T-helper 17 cell (primary cell): ENCODE data around the gene GSC2. TPM values are rescaled to one million over a fixed set of nuclear protein-coding genes. Genes with fewer than 3 reads are reported as not detected.

ENCODE experiments used
- ATAC-seq: fragments of 150-1000 bp; cut with Tn5 transposase; 2 replicates; pipeline ENCODE4 v1.10.0; 2021; ENCODE audit warnings: mild to moderate bottlenecking, moderate library complexity
- DNase-seq, 3 donors: peaks; one replicate each; pipeline versions ENCODE4 v3.0.0 to v3.0.0-alpha.2; 2020 to 2021
- H3K9me3 ChIP-seq: one replicate; pipeline ENCODE4 v1.7.0; 2013; ENCODE audit warnings: low read length, mild to moderate bottlenecking; ENCODE audit not compliant: control insufficient read depth, poor library complexity, severe bottlenecking
- H3K27ac Mint-ChIP-seq: one replicate; pipeline ENCODE4 v1.8.0; 2022; ENCODE audit warnings: mild to moderate bottlenecking, moderate library complexity, mixed read lengths
- H3K27me3 Mint-ChIP-seq: one replicate; pipeline ENCODE4 v1.8.0; 2022; ENCODE audit warnings: mixed read lengths
- H3K36me3 Mint-ChIP-seq: one replicate; pipeline ENCODE4 v1.8.0; 2022; ENCODE audit warnings: low read depth, mixed read lengths
- H3K4me1 Mint-ChIP-seq: one replicate; pipeline ENCODE4 v1.8.0; 2022; ENCODE audit warnings: mild to moderate bottlenecking, mixed read lengths
- H3K4me3 Mint-ChIP-seq: one replicate; pipeline ENCODE4 v1.8.0; 2022; ENCODE audit warnings: mild to moderate bottlenecking, moderate library complexity, mixed read lengths
- total RNA-seq, 4 donors: library from RNA in 2 of 4; stranded (reverse) in 2 of 4; gene quantifications; one replicate each; pipeline ENCODE4 v1.2.3 and lab custom pipeline; 2022 to 2026

GSC2 gene
- total RNA-seq, 2 donors from 2014 or later: not detected

- DNase-seq (no peak), ATAC-seq (no peak)
- H3K4me1 Mint-ChIP-seq: peaks cover 48% of the 10 kb centered on the region
- no peaks in the 10 kb centered on the region for H3K36me3 Mint-ChIP-seq
- no peaks in the 10 kb centered on the region for H3K27me3 Mint-ChIP-seq
- no peaks in the 10 kb centered on the region for H3K9me3 ChIP-seq
- peak overlapping the region; percentile 86 for H3K27ac Mint-ChIP-seq
- peak overlapping the region; percentile 89 for H3K4me3 Mint-ChIP-seq
These were observed 29.1 kb downstream of the GSC2 start for GRCh38 chr22:19120829-19121630.

GRCh38 chr22:19119949-19120348 lies 30.1 kb downstream of the GSC2 start:
- no peaks in the 10 kb centered on the region for H3K9me3 ChIP-seq
- H3K4me1 Mint-ChIP-seq: peaks cover 59% of the 10 kb centered on the region
- H3K4me3 Mint-ChIP-seq: peak overlapping the region; percentile 59
- H3K27ac Mint-ChIP-seq: peak overlapping the region; percentile 86
- no peaks in the 10 kb centered on the region for H3K36me3 Mint-ChIP-seq
- no peaks in the 10 kb centered on the region for H3K27me3 Mint-ChIP-seq
- DNase-seq: no peak
- ATAC-seq: no peak

GRCh38 chr22:19118329-19118880 lies 31.7 kb downstream of the GSC2 start:
- peak overlapping the region; percentile 9 for H3K4me3 Mint-ChIP-seq
- no peaks in the 10 kb centered on the region for H3K9me3 ChIP-seq
- peaks cover 64% of the 10 kb centered on the region for H3K4me1 Mint-ChIP-seq
- H3K36me3 Mint-ChIP-seq: no peaks in the 10 kb centered on the region
- DNase-seq: no peak
- no peaks in the 10 kb centered on the region for H3K27me3 Mint-ChIP-seq
- no peak for ATAC-seq
- peak overlapping the region; percentile 82 for H3K27ac Mint-ChIP-seq

GRCh38 chr22:19117111-19117512 lies 33.0 kb downstream of the GSC2 start:
- Mint-ChIP-seq H3K4me1 (peaks cover 61% of the 10 kb centered on the region), H3K4me3 (peak overlapping the region; percentile 19), H3K27ac (peak overlapping the region; percentile 87), H3K36me3 (no peaks in the 10 kb centered on the region), H3K27me3 (no peaks in the 10 kb centered on the region)
- DNase-seq: no peak
- no peaks in the 10 kb centered on the region for H3K9me3 ChIP-seq
- ATAC-seq: no peak

GRCh38 chr22:19115628-19116027 lies 34.5 kb downstream of the GSC2 start:
- Mint-ChIP-seq H3K36me3 (no peaks in the 10 kb centered on the region), H3K27me3 (no peaks in the 10 kb centered on the region), H3K4me3 (no peak overlapping the region), H3K27ac (peak overlapping the region; percentile 87), H3K4me1 (peaks cover 67% of the 10 kb centered on the region)
- DNase-seq (no peak), ATAC-seq (no peak)
- no peaks in the 10 kb centered on the region for H3K9me3 ChIP-seq

- no peaks in the 10 kb centered on the region for H3K36me3 Mint-ChIP-seq
- peaks cover 66% of the 10 kb centered on the region for H3K4me1 Mint-ChIP-seq
- no peak for DNase-seq
- peak overlapping the region; percentile 87 for H3K27ac Mint-ChIP-seq
- no peak for ATAC-seq
- no peak overlapping the region for H3K4me3 Mint-ChIP-seq
- H3K27me3 Mint-ChIP-seq: no peaks in the 10 kb centered on the region
- H3K9me3 ChIP-seq: no peaks in the 10 kb centered on the region
These were observed 35.0 kb downstream of the GSC2 start for GRCh38 chr22:19114984-19115552.

GRCh38 chr22:19113429-19113828 lies 36.7 kb downstream of the GSC2 start:
- H3K36me3 Mint-ChIP-seq: no peaks in the 10 kb centered on the region
- no peak for ATAC-seq
- H3K27me3 Mint-ChIP-seq: no peaks in the 10 kb centered on the region
- H3K9me3 ChIP-seq: no peaks in the 10 kb centered on the region
- DNase-seq: no peak
- H3K4me3 Mint-ChIP-seq: no peak overlapping the region
- H3K4me1 Mint-ChIP-seq: peaks cover 71% of the 10 kb centered on the region
- H3K27ac Mint-ChIP-seq: no peak overlapping the region

GRCh38 chr22:19111584-19111983 lies 38.5 kb downstream of the GSC2 start:
- H3K9me3 ChIP-seq: no peaks in the 10 kb centered on the region
- DNase-seq (no peak), ATAC-seq (no peak)
- no peaks in the 10 kb centered on the region for H3K36me3 Mint-ChIP-seq
- H3K27ac Mint-ChIP-seq: peak overlapping the region; percentile 98
- H3K4me1 Mint-ChIP-seq: peaks cover 68% of the 10 kb centered on the region
- H3K27me3 Mint-ChIP-seq: no peaks in the 10 kb centered on the region
- peak overlapping the region; percentile 52 for H3K4me3 Mint-ChIP-seq

GRCh38 chr22:19111140-19111539 lies 39.0 kb downstream of the GSC2 start:
- H3K27me3 Mint-ChIP-seq: no peaks in the 10 kb centered on the region

GRCh38 chr22:19110646-19111045 lies 39.4 kb downstream of the GSC2 start:
- peak overlapping the region; percentile 52 for H3K4me3 Mint-ChIP-seq

More at GRCh38 chr22:19111140-19111539, 39.0 kb downstream of the GSC2 start:
- H3K27ac Mint-ChIP-seq: peak overlapping the region; percentile 98
- peaks cover 66% of the 10 kb centered on the region for H3K4me1 Mint-ChIP-seq
- ATAC-seq (no peak), DNase-seq (no peak)
- H3K4me3 Mint-ChIP-seq: peak overlapping the region; percentile 52
- no peaks in the 10 kb centered on the region for H3K9me3 ChIP-seq
- no peaks in the 10 kb centered on the region for H3K36me3 Mint-ChIP-seq

GRCh38 chr22:19110064-19110458 lies 40.0 kb downstream of the GSC2 start:
- Mint-ChIP-seq H3K4me3 (peak overlapping the region; percentile 93), H3K4me1 (peaks cover 60% of the 10 kb centered on the region), H3K36me3 (no peaks in the 10 kb centered on the region), H3K27ac (peak overlapping the region; percentile 98), H3K27me3 (no peaks in the 10 kb centered on the region)
- H3K9me3 ChIP-seq: no peaks in the 10 kb centered on the region
- DNase-seq (no peak), ATAC-seq (peak; percentile 18)

More at GRCh38 chr22:19110646-19111045, 39.4 kb downstream of the GSC2 start:
- peaks cover 64% of the 10 kb centered on the region for H3K4me1 Mint-ChIP-seq
- ATAC-seq: no peak
- no peaks in the 10 kb centered on the region for H3K9me3 ChIP-seq
- no peak for DNase-seq
- peak overlapping the region; percentile 98 for H3K27ac Mint-ChIP-seq
- no peaks in the 10 kb centered on the region for H3K27me3 Mint-ChIP-seq
- no peaks in the 10 kb centered on the region for H3K36me3 Mint-ChIP-seq

GRCh38 chr22:19109198-19110063 lies 40.7 kb downstream of the GSC2 start:
- no peaks in the 10 kb centered on the region for H3K27me3 Mint-ChIP-seq
- peaks cover 54% of the 10 kb centered on the region for H3K4me1 Mint-ChIP-seq
- H3K36me3 Mint-ChIP-seq: no peaks in the 10 kb centered on the region
- ATAC-seq (peak; percentile 89), DNase-seq (peak in 1 of 3 donors; percentile 21)
- H3K4me3 Mint-ChIP-seq: peak overlapping the region; percentile 93
- no peaks in the 10 kb centered on the region for H3K9me3 ChIP-seq
- H3K27ac Mint-ChIP-seq: peak overlapping the region; percentile 98

GRCh38 chr22:19108807-19109197 lies 41.3 kb downstream of the GSC2 start:
- peak overlapping the region; percentile 93 for H3K4me3 Mint-ChIP-seq
- H3K36me3 Mint-ChIP-seq: no peaks in the 10 kb centered on the region
- no peaks in the 10 kb centered on the region for H3K27me3 Mint-ChIP-seq
- H3K27ac Mint-ChIP-seq: peak overlapping the region; percentile 98
- no peak for DNase-seq
- no peak for ATAC-seq
- peaks cover 54% of the 10 kb centered on the region for H3K4me1 Mint-ChIP-seq
- H3K9me3 ChIP-seq: no peaks in the 10 kb centered on the region
